Measurements from ENCODE around the gene SLFN14.
"Not testable (repeated sequence)": the region's sequence is repeated elsewhere in the genome, so short reads cannot be mapped to it uniquely, and the experiment has no call there.

DNA sequence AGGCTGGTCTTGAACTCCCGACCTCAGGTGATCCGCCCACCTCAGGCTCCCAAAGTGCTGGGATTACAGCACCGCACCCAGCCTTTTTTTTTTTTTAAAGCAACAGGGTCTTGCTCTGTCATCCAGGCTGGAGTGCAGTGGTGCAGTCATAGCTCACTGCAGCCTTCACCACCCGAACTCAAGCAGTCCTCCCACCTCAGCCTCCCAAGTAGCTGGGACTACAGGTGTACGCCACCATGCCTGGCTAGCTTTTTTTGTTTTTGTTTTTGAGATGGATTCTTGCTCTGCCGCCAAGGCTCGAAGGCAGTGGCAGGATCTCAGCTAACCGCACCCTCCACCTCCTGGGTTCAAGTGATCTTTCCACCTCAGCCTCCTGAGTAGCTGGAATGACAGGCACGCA, 25.2 kb downstream of the SLFN14 start:
- TF ChIP-seq, protein P1, sequence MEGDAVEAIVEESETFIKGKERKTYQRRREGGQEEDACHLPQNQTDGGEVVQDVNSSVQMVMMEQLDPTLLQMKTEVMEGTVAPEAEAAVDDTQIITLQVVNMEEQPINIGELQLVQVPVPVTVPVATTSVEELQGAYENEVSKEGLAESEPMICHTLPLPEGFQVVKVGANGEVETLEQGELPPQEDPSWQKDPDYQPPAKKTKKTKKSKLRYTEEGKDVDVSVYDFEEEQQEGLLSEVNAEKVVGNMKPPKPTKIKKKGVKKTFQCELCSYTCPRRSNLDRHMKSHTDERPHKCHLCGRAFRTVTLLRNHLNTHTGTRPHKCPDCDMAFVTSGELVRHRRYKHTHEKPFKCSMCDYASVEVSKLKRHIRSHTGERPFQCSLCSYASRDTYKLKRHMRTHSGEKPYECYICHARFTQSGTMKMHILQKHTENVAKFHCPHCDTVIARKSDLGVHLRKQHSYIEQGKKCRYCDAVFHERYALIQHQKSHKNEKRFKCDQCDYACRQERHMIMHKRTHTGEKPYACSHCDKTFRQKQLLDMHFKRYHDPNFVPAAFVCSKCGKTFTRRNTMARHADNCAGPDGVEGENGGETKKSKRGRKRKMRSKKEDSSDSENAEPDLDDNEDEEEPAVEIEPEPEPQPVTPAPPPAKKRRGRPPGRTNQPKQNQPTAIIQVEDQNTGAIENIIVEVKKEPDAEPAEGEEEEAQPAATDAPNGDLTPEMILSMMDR (IDR thresholded peaks at IDR 0.05 in 4 of 5, conservative IDR thresholded peaks at IDR 0.05 in 1 of 5) = not testable (repeated sequence)
- not testable (repeated sequence) for TF ChIP-seq POLR2A (IDR thresholded peaks at IDR 0.05)
